T-helper 2 cell treated with Interferon-gamma antibody and Interleukin-4, amounts not matched to agents 5 μg/mL and 100 μg/mL, for 36 hours (primary cell): Measurements from ENCODE around the gene STIM2.
"Not testable (repeated sequence)": the region's sequence is repeated elsewhere in the genome, so short reads cannot be mapped to it uniquely, and the experiment has no call there.

Experiments
- DNase-seq: peaks from one replicate; pipeline ENCODE4 v3.0.0; 2021; ENCODE audit warnings: low spot score
- H3K27ac Mint-ChIP-seq: one replicate; pipeline ENCODE4 v1.8.0; 2021; ENCODE audit warnings: mild to moderate bottlenecking, mixed read lengths
- H3K27me3 Mint-ChIP-seq: one replicate; pipeline ENCODE4 v1.8.0; 2021; ENCODE audit warnings: low read depth, mixed read lengths
- H3K36me3 Mint-ChIP-seq: one replicate; pipeline ENCODE4 v1.8.0; 2021; ENCODE audit warnings: low read depth, mixed read lengths
- H3K4me1 Mint-ChIP-seq: one replicate; pipeline ENCODE4 v1.8.0; 2021; ENCODE audit warnings: low read depth, mixed read lengths
- H3K4me3 Mint-ChIP-seq: one replicate; pipeline ENCODE4 v1.8.0; 2022; ENCODE audit warnings: mild to moderate bottlenecking, moderate library complexity, mixed read lengths
- H3K9me3 Mint-ChIP-seq: one replicate; pipeline ENCODE4 v1.8.0; 2021; ENCODE audit warnings: mixed read lengths

The STIM2 gene

DNA sequence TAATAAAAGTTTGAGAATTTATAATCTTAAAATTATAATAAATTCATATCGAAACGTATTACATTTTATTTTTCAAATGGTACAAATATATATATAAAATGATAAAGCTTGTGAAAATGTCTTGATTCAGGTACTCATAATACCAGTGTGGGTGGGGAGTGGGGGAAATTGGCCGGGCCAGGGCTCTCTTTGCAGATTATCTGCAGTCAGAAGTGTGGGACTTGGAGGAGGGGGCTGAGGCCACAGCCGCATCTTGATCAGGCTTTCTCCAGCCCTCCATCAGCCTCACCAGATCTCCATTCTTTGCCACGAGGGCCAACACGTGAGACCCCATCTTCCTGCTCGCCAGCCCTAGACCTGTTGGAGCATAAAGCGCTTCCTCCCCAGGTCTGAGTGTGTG, 86.7 kb downstream of the STIM2 start:
- H3K9me3 Mint-ChIP-seq, result peaks cover 17% of the 10 kb centered on the region
- H3K36me3 Mint-ChIP-seq, result peaks cover 22% of the 10 kb centered on the region
- H3K27ac Mint-ChIP-seq, result no peak overlapping the region
- peaks cover 7% of the 10 kb centered on the region for H3K4me1 Mint-ChIP-seq
- no peak overlapping the region for H3K4me3 Mint-ChIP-seq
- H3K27me3 Mint-ChIP-seq, result no peaks in the 10 kb centered on the region
- DNase-seq, result no peak

GRCh38 chr4:26950446-26950845, 89.8 kb downstream of the STIM2 start:
- Mint-ChIP-seq H3K27me3 (no peaks in the 10 kb centered on the region), H3K4me1 (peaks cover 13% of the 10 kb centered on the region), H3K36me3 (peaks cover 17% of the 10 kb centered on the region), H3K27ac (no peak overlapping the region), H3K4me3 (no peak overlapping the region), H3K9me3 (peaks cover 12% of the 10 kb centered on the region)
- no peak for DNase-seq

- DNase-seq, result no peak
- Mint-ChIP-seq H3K36me3 (peaks cover 10% of the 10 kb centered on the region), H3K27me3 (no peaks in the 10 kb centered on the region), H3K27ac (no peak overlapping the region), H3K9me3 (peaks cover 12% of the 10 kb centered on the region), H3K4me3 (no peak overlapping the region), H3K4me1 (peaks cover 6% of the 10 kb centered on the region)
These were observed 92.2 kb downstream of the STIM2 start for GRCh38 chr4:26952891-26953290.

DNA sequence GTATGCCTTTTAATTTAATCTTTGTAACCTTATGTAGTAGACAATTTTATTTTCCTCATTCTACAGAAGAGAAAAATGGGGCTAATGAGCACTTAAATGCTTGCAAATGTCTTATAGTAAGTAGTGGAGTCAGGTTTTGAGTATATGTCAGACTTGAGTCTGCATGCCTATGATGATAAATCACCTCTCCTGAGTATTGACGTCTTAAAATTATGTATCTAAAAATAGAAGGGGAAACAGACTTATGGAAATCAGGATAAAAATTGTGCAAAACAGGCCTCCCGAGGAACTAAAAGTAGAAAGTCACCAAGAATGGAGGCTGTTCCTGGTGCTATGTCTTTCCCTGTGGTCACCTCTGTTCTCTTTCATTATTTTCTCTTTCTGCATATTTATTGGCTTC, 92.7 kb downstream of the STIM2 start:
- H3K36me3 Mint-ChIP-seq, result peaks cover 11% of the 10 kb centered on the region
- H3K4me1 Mint-ChIP-seq, result peaks cover 6% of the 10 kb centered on the region
- H3K9me3 Mint-ChIP-seq, result peaks cover 12% of the 10 kb centered on the region
- DNase-seq, result no peak
- no peak overlapping the region for H3K4me3 Mint-ChIP-seq
- no peaks in the 10 kb centered on the region for H3K27me3 Mint-ChIP-seq
- H3K27ac Mint-ChIP-seq, result no peak overlapping the region

DNA sequence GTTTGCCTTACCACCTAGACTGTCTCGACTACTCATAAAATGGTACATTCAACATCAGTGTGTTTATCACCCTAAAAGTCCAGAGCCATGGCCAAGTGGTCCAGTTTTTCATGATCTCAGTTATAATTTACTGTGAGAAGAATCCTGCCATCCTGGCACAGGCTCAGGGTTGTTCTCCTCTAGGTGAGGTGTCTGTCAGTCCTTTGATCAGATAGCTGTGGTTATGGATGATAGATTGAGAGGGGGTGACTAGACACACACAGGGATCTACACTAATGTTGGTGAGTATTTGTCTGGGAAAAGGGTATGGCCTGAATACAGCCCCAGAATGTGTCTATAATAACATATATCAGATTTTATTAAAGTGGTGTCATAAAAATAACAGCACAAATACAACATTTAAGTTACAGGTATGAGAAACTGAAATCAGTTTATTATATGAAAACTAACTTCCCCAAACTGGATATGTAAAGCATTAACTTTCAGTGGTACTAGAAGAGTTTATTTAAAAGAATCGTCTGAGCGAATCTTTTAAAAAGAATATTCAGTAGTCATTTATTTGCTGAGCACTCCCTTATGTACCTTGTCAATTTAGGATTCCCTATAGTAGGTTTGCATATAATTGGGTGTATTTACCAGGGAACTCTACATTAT, 93.3 kb downstream of the STIM2 start:
- DNase-seq, result no peak
- Mint-ChIP-seq H3K27me3 (no peaks in the 10 kb centered on the region), H3K27ac (no peak overlapping the region), H3K36me3 (peaks cover 15% of the 10 kb centered on the region), H3K4me1 (peaks cover 9% of the 10 kb centered on the region), H3K4me3 (no peak overlapping the region), H3K9me3 (peaks cover 12% of the 10 kb centered on the region)

- Mint-ChIP-seq H3K36me3 (peaks cover 20% of the 10 kb centered on the region), H3K9me3 (peaks cover 9% of the 10 kb centered on the region), H3K4me3 (no peak overlapping the region), H3K4me1 (peaks cover 20% of the 10 kb centered on the region), H3K27me3 (no peaks in the 10 kb centered on the region), H3K27ac (no peak overlapping the region)
- no peak for DNase-seq
These were observed 94.6 kb downstream of the STIM2 start for GRCh38 chr4:26955241-26955640.

- peak; percentile 14 for DNase-seq
- H3K27me3 Mint-ChIP-seq, result no peaks in the 10 kb centered on the region
- H3K27ac Mint-ChIP-seq, result peak overlapping the region; percentile 37
- H3K4me3 Mint-ChIP-seq, result no peak overlapping the region
- peaks cover 17% of the 10 kb centered on the region for H3K4me1 Mint-ChIP-seq
- peaks cover 16% of the 10 kb centered on the region for H3K36me3 Mint-ChIP-seq
- no peaks in the 10 kb centered on the region for H3K9me3 Mint-ChIP-seq
These were observed 98.4 kb downstream of the STIM2 start for GRCh38 chr4:26958925-26959653.

DNA sequence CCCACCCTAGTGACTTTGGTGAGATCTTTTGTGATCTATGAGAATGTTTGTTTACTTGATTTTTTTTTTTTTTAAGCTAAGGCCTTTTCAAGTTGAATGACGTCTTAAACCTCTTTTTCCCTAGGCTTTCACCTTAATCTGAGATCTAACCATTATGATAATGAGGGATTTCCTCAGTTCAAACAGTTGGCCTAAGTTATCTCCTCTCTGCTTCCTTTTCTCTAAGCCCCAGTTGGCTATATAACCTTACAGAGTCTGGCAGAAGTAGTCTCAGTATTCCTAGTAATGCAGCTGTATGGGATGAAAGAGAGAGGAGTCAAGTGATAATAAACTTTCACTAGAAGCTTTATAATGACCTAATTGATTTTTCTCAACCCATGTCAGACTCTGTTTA, 99.0 kb downstream of the STIM2 start:
- Mint-ChIP-seq H3K27me3 (no peaks in the 10 kb centered on the region), H3K9me3 (no peaks in the 10 kb centered on the region), H3K4me1 (peaks cover 21% of the 10 kb centered on the region), H3K36me3 (peaks cover 16% of the 10 kb centered on the region), H3K4me3 (no peak overlapping the region), H3K27ac (peak overlapping the region; percentile 37)
- DNase-seq, result no peak

GRCh38 chr4:26962720-26963119, 102.1 kb downstream of the STIM2 start:
- no peak for DNase-seq
- H3K36me3 Mint-ChIP-seq, result peaks cover 16% of the 10 kb centered on the region
- H3K4me3 Mint-ChIP-seq, result no peak overlapping the region
- no peaks in the 10 kb centered on the region for H3K27me3 Mint-ChIP-seq
- no peaks in the 10 kb centered on the region for H3K9me3 Mint-ChIP-seq
- H3K27ac Mint-ChIP-seq, result no peak overlapping the region
- peaks cover 22% of the 10 kb centered on the region for H3K4me1 Mint-ChIP-seq

- Mint-ChIP-seq H3K4me1 (peaks cover 13% of the 10 kb centered on the region), H3K9me3 (peaks cover 2% of the 10 kb centered on the region), H3K27me3 (no peaks in the 10 kb centered on the region), H3K4me3 (no peak overlapping the region), H3K36me3 (peaks cover 10% of the 10 kb centered on the region), H3K27ac (no peak overlapping the region)
- DNase-seq, result no peak
These were observed 103.9 kb downstream of the STIM2 start for GRCh38 chr4:26964512-26964911.

DNA sequence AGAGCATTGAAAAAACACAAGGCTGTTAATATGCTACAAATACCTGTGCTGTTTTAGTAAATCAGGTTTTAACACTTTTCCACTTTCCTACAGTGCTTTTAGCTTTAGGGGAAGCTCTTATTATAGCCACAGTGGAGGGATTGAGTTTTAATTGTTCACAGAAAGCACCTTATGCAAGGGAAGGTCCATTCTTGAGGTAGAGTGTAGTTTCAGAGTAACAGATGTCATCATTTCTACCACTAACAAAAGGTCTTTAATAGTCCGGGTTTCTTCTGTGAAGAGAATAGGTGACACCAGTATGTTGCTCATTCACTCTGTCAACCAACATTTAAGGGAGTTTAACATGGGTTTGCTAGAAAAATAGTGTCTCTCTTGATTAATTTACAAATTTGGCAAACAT, 104.4 kb downstream of the STIM2 start:
- no peak overlapping the region for H3K27ac Mint-ChIP-seq

GRCh38 chr4:26975464-26976181, 115.0 kb downstream of the STIM2 start:
- H3K9me3 Mint-ChIP-seq, result not testable (repeated sequence)
- Mint-ChIP-seq H3K4me1 (peaks cover 16% of the 10 kb centered on the region), H3K36me3 (peaks cover 13% of the 10 kb centered on the region)

More for the DNA sequence above, 104.4 kb downstream of the STIM2 start:
- Mint-ChIP-seq H3K4me3 (no peak overlapping the region), H3K4me1 (peaks cover 9% of the 10 kb centered on the region), H3K27me3 (no peaks in the 10 kb centered on the region), H3K36me3 (peaks cover 11% of the 10 kb centered on the region), H3K9me3 (peaks cover 4% of the 10 kb centered on the region)
- DNase-seq, result no peak

GRCh38 chr4:26978387-26979053, 117.9 kb downstream of the STIM2 start:
- peaks cover 12% of the 10 kb centered on the region for H3K4me1 Mint-ChIP-seq
- no peak overlapping the region for H3K27ac Mint-ChIP-seq

More at GRCh38 chr4:26975464-26976181, 115.0 kb downstream of the STIM2 start:
- not testable (repeated sequence) for H3K27ac Mint-ChIP-seq, H3K4me3 Mint-ChIP-seq, DNase-seq, H3K27me3 Mint-ChIP-seq

DNA sequence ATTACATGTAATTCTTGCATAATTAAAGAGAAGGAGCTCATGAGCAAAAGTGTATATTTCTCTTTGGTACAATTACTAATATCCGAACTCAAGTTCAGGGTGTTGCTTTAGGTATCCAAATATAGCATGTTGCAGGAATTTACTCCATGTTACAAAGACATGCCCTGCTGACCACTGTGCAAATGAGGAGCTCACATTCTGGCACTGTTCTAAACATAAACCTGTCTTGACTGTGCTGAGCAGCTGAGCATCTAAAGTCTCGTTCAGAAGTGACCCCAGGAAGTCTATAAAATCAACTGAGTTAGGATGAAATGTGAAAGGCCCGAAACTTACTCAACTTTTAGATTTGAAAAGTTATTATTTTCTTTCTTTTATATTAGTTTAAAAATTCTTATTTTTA, 124.3 kb downstream of the STIM2 start:
- Mint-ChIP-seq H3K4me3 (peak overlapping the region; percentile 42), H3K4me1 (peaks cover 24% of the 10 kb centered on the region), H3K27ac (no peak overlapping the region), H3K36me3 (peaks cover 12% of the 10 kb centered on the region), H3K27me3 (no peaks in the 10 kb centered on the region), H3K9me3 (no peaks in the 10 kb centered on the region)
- DNase-seq, result no peak

More at GRCh38 chr4:26978387-26979053, 117.9 kb downstream of the STIM2 start:
- DNase-seq, result no peak
- Mint-ChIP-seq H3K36me3 (peaks cover 6% of the 10 kb centered on the region), H3K27me3 (no peaks in the 10 kb centered on the region), H3K4me3 (no peak overlapping the region), H3K9me3 (no peaks in the 10 kb centered on the region)
